Osteoblast (primary cell): ENCODE data around the gene RSPH10B. TPM values are rescaled to one million over a fixed set of nuclear protein-coding genes. Genes with fewer than 3 reads are reported as not detected.
"Not testable (repeated sequence)": the region's sequence is repeated elsewhere in the genome, so short reads cannot be mapped to it uniquely, and the experiment has no call there.

Source experiments
- DNase-seq: peaks from one replicate; pipeline ENCODE4 v3.0.0; 2011; ENCODE audit warnings: low spot score, mixed read lengths; ENCODE audit not compliant: insufficient read length; ENCODE audit errors: missing footprints
- H2AFZ ChIP-seq: 2 replicates; pipeline ENCODE4 v1.6.0; 2011; ENCODE audit warnings: mild to moderate bottlenecking, low read length
- H3K27ac ChIP-seq: 2 replicates; pipeline ENCODE4 v1.5.1; 2011; ENCODE audit warnings: mild to moderate bottlenecking, low read depth, low read length, moderate library complexity
- H3K27me3 ChIP-seq: 2 replicates; pipeline ENCODE4 v1.6.0; 2012; ENCODE audit warnings: mild to moderate bottlenecking, control low read depth, inconsistent platforms, low read length, moderate library complexity; ENCODE audit not compliant: insufficient read depth
- H3K36me3 ChIP-seq: 2 replicates; pipeline ENCODE4 v1.5.1; 2011; ENCODE audit warnings: mild to moderate bottlenecking, low read length, control low read depth, moderate library complexity; ENCODE audit not compliant: insufficient read depth
- H3K4me1 ChIP-seq: 2 replicates; pipeline ENCODE4 v1.5.1; 2011; ENCODE audit warnings: mild to moderate bottlenecking, low read length, control low read depth, moderate library complexity; ENCODE audit not compliant: insufficient read depth
- H3K4me2 ChIP-seq: 2 replicates; pipeline ENCODE4 v1.6.0; 2011; ENCODE audit warnings: mild to moderate bottlenecking, low read length; ENCODE audit not compliant: insufficient read depth
- H3K4me3 ChIP-seq: fragments of 200-600 bp; sonication (generic); 3 replicates; pipeline ENCODE4 v1.5.1; 2012; ENCODE audit warnings: mild to moderate bottlenecking, low read length, inconsistent platforms; ENCODE audit not compliant: insufficient read depth
- H3K79me2 ChIP-seq: 2 replicates; pipeline ENCODE4 v1.6.0; 2012; ENCODE audit warnings: mild to moderate bottlenecking, low read length, control low read depth, inconsistent platforms; ENCODE audit not compliant: insufficient read depth
- H3K9me3 ChIP-seq: 2 replicates; pipeline ENCODE4 v1.5.1; 2011; ENCODE audit warnings: low read depth, low read length, control low read depth
- H4K20me1 ChIP-seq: 2 replicates; pipeline ENCODE4 v1.6.0; 2012; ENCODE audit warnings: mild to moderate bottlenecking, low read length, control low read depth; ENCODE audit not compliant: insufficient read depth
- small RNA-seq: library from RNA; depleted of rRNA; stranded (forward); fragments of <200 nt; gene quantifications from one replicate; pipeline ENCODE3, GENCODE V24; 2012
- total RNA-seq: library from RNA; depleted of rRNA; stranded (reverse); fragments of >200 nt; gene quantifications from 2 replicates; pipeline ENCODE4 v1.2.3, GENCODE V29; 2012

RSPH10B gene
- total RNA-seq, 1 donor: not detected

- H3K27ac ChIP-seq, DNase-seq, H2AFZ ChIP-seq, H3K4me3 ChIP-seq, H4K20me1 ChIP-seq, H3K9me3 ChIP-seq, H3K27me3 ChIP-seq, H3K4me2 ChIP-seq, H3K79me2 ChIP-seq, H3K4me1 ChIP-seq, H3K36me3 ChIP-seq: not testable (repeated sequence)
Observed at GRCh38 chr7:5880106-5880505, 90.4 kb downstream of the RSPH10B start.

- DNase-seq: peak; percentile 27
Observed at GRCh38 chr7:5879591-5879990, 90.9 kb downstream of the RSPH10B start.

More at GRCh38 chr7:5879591-5879990, 90.9 kb downstream of the RSPH10B start:
- H3K4me2 ChIP-seq, H3K9me3 ChIP-seq, H3K27me3 ChIP-seq, H3K4me1 ChIP-seq, H3K27ac ChIP-seq, H3K4me3 ChIP-seq, H2AFZ ChIP-seq, H3K36me3 ChIP-seq, H4K20me1 ChIP-seq, H3K79me2 ChIP-seq: not testable (repeated sequence)

Small RNAs within 50 kb of the gene (small RNA-seq; reads per million reads assigned to genes)
- gene RF00019 (not detected), gene SNORA80D (11.4 reads per million, percentile 92 among the genes with 10 or more reads in this experiment)

Other genes starting within 250 kb of the RSPH10B start
- 51.0 and 51.4 TPM in 2 replicates for gene RNF216, start 189.0 kb downstream of the RSPH10B start, total RNA-seq
- not detected in 2 replicates for gene OCM, start 89.9 kb downstream of the RSPH10B start, total RNA-seq
- 52.8 and 76.6 TPM in 2 replicates for gene CCZ1, start 72.0 kb downstream of the RSPH10B start, total RNA-seq
- 22.4 and 23.5 TPM in 2 replicates for gene PMS2, start 38.4 kb upstream of the RSPH10B start, total RNA-seq
- 60.1 and 61.5 TPM in 2 replicates for gene AIMP2, start 38.6 kb upstream of the RSPH10B start, total RNA-seq
- gene ANKRD61, start 60.7 kb upstream of the RSPH10B start, total RNA-seq: not detected in 2 replicates
- 67.2 and 118 TPM in 2 replicates for gene EIF2AK1, start 88.5 kb upstream of the RSPH10B start, total RNA-seq
- 6.8 and 8.0 TPM in 2 replicates for gene USP42, start 134.3 kb upstream of the RSPH10B start, total RNA-seq